ENCODE results near the gene PARK7.

PARK7 gene

DNA sequence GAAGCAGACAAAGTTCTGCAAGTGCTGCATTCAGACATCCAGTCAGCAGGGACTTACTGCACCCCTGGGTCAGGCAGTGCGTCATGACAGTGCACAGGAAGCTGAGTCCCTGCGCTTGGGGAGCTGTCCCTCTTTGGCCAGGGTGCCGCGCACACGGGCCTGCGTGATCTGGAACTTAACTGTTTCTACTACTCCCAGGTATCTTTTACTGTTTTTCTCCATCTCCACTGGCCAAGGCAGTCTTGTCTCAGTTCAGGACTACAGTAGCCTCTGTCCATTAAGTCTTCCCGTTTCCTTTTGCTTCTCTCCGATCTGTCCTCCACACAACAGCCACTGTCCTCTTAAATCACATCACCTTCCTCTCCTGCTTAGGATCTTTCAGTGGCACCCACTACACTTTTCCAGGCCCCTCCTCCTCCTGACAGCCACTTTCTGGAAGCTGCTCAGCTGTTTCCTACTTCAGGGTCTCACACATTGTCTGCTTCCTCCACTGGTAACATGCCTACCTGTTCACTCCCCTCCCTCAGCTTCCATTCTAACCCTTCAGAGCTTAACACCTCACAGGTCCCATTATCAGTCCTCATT, 48.7 kb downstream of the PARK7 start:
- no peak for DNase-seq (ENCODE audit: low read depth in 2 of 2)

DNA sequence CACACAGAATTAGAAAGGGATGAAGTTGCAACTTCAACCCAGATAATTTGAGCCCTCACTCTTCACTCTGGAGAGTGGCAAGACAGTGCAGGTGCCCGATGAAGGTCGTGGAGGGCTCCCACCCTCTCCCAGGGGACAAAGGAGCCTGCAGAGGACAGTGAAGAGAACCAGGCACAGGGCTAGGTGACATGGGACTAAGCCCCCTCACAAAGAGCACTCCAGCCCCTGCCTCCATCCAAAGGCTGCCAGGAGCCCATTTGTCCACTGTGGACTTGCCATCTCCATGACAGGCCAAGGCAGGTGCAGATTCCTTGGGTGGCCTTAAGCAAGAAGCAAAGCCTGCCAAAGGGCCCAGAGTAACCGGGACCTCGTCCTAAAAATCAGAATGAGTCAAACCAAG, 49.5 kb downstream of the PARK7 start:
- no peak for DNase-seq (ENCODE audit: low read depth in 2 of 2)

DNA sequence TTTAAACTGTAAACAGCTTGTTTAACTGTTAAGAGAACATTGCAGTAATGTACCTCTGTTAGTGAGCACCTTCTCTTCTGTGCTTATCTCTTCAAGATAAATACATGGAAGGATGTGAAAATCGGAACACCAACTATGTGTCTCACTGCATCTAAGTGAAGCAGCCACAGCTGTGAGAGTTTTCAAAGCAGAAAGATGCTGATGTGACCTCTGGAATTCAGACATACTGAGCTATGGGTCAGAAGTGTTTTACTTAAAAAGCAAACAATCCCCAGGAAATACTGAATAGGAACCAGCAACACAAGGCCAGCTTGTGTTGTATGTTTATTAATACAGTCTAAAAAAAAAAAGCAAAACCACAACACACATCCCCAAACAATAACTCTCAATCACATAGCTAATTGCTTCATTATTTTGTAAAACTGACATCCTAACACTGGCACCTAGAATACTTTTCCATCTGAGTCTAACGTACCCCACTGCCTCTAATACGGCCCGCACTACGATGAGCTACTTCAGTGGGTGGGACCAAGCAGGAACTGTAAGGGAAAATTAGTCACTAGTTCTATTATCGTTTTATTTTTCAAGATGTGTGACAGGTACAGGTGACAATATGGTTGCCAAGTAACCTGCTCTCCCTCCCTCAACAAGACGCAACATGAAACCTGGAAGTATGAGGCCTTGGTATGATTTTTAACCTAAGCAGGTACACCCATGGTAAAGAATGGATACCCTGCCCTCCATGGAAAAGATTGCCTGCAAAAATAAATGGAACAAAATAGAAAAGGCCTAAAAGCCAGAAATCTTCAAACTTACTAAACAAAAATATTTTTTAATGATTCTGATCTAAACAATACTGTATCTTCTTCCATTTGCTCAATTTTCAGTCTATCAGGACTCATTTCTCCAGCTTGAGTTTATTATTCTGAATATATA, 50.7 kb downstream of the PARK7 start:
- no peak for DNase-seq (ENCODE audit: low read depth in 2 of 2)

DNA sequence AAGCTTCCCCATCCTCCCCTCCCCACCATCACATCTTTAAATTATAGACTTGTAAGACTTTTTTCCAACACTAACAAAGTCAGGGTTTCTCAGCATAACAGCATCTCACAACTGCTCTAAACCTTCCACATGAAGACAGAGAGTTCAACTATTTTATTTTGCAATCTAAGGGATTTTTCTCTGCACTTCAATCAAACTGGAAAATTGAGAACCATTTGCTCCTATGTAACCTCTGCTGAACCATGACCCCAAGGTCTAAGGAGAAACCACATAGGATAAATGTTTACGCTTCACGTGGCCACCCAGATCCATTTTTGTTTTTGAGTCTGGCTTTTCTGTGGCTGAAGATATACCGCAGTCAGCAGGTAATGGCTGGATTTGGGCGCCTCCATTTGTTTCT, 51.4 kb downstream of the PARK7 start:
- no peak for DNase-seq (ENCODE audit: low read depth in 2 of 2)

DNA sequence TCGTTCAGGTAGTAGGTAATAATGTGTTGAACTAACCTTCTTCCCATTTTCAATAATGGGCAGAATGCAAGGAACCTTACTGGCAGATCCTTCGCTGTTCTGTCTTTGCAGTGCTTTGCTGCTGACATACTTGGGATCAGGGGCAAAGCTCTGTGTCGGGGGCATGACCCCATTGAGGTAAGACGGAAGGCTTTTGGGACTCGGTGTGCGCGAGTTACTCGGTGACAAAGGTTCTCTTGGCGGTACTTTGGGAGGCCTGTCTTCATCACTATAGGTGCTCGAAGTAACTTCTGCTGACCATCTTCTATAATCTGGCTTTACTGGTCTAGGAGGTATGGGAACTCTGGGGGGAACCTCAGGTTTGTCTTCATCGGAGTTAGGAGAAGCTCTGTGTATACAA, 51.9 kb downstream of the PARK7 start:
- DNase-seq (ENCODE audit: low read depth in 2 of 2), result no peak

DNA sequence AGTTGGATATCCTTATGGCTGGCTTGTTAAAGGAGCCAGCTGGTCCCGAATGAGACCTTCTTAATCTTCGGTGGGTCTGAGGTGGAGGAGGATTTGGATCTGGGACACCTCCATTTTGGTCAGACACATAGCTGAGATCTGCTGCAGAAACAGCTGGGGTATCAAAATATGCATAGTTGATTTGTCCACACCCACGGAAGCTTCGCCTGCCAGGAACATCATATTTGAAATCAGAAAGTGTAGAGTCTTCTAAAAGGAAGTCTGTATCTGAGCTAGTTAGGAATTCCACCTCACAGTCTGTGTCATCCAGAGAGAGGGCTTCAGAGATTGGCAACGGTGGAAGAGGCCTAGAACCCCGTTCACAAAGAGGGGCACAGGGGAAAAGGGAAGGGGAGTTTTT, 52.3 kb downstream of the PARK7 start:
- DNase-seq (ENCODE audit: low read depth in 2 of 2), result no peak

DNA sequence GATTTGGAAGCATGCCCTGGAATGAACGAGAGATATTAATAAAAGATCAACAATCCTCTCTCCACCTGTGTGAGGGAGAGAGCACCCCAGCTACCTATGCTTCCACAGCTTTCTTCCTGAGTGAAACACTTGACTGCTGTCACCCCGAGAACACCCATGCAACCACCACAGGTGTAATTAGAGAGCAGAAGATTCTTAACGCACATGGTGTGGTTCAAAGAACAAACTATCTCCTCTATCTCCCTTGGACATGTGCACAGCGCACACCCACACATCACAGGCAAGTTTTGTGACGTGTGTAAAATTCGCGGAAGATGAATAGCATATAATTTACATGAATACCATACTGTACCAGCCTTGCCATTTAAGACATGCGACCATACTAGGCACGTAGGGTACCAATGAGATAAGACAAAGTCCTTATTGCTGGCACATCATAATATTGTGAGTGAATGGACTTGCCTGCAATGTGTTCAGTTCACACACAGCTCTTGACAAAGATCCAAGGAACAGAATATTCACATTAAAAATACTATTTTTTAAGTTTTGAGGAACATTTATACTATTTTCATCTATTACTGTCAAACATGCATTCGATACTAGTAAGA, 53.0 kb downstream of the PARK7 start:
- DNase-seq (ENCODE audit: low read depth in 2 of 2), result no peak

DNA sequence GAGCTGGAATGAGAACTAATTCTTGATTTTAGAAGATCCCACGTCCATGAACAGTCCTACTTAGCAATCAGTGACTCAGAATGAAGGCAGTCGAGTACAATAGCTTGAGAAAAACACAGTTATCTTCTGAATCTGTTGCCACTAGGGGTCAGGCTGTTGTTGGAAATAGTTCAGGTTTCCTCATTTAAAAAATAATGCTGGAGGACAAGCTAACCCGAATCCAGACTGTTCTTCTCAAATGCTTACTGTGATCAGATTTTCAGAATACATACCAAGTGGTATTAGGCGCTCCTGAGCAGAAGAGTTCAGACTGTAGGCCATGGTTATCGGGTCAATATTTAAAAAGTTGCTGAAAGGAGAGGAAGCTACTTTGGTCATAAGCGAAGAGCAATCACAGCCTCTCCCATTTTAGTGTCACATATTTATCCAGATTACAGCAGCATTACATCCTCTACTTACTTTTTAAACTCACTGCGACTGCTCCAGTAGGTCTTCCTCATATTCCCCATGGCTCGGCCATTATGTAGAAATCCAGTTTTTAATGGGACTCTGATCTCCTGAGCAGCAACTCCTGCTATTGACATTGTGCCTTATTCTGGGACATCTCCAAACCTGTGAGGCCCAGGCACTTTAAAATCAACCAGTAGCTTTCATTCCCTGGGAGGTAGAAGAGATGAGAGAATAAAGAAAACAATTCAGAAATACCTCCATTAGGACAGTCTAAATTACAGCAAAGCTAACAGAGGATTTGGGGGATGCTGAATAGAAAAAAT, 53.7 kb downstream of the PARK7 start:
- peak in 1 of 2 donors; percentile 16 for DNase-seq (ENCODE audit: low read depth in 2 of 2)

DNA sequence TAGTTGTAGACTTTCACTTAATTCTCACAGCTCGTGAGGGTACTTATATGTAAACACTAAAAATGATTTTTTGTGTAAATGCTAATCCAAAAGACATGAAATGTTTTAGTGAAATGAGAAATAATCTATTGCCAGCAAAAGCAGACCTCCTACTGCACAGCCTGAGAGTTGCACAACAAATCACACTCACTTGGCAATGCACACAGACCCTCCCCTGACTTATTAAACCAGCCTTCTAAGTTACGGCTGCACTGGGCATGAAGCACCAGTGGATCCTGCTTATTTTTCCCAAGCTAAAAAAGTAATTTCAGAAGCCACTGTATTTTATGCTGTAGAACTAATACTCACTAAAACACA, 54.3 kb downstream of the PARK7 start:
- no peak for DNase-seq (ENCODE audit: low read depth in 2 of 2)

DNA sequence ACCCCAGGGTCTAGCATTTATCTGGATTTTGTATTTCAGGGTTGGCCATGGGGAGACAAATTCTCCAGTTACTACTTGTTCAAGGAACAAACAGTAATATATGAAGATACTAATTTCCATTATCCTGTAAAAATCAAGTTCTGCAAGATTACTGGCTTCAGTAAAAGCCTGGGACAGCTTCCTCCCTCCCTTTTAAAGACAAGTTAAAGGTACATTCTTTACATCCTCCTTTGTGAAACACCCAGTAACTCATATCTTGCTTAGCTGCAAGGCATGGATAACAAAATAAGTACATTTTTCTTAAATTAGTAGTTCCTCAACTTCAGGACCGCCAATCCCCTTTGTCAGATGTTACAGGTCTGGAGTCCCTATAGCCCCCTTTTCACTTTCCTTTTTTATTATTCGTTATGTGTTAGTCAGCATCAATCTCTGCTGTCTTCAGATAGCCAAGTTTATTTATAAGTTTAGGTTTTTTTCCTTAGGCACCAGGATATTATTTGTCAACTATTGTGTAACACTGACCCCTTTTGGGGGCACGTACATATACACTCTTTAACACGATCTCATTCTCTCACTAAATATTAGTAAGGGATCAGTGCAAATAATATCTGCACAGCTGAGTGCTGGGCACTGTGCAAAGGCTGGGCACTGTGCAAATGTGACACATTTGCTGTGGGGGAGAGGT, 54.8 kb downstream of the PARK7 start:
- DNase-seq (ENCODE audit: low read depth in 2 of 2), result no peak

DNA sequence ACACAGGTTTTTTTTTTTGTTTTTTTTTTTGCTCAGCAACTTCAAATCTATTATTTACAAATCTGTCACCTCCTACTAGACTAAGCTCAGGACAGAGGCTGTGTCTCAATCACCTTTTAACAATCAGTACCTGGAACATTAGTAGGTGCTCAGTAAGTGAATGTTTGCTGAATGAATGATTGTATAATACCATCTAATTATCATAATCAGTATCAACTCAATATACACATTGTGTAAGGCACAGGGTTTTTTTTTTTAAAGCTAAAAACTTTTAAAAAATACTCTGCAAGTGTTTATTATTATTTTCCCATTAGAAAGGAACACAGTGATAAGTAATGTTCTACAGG, 55.4 kb downstream of the PARK7 start:
- no peak for DNase-seq (ENCODE audit: low read depth in 2 of 2)

DNA sequence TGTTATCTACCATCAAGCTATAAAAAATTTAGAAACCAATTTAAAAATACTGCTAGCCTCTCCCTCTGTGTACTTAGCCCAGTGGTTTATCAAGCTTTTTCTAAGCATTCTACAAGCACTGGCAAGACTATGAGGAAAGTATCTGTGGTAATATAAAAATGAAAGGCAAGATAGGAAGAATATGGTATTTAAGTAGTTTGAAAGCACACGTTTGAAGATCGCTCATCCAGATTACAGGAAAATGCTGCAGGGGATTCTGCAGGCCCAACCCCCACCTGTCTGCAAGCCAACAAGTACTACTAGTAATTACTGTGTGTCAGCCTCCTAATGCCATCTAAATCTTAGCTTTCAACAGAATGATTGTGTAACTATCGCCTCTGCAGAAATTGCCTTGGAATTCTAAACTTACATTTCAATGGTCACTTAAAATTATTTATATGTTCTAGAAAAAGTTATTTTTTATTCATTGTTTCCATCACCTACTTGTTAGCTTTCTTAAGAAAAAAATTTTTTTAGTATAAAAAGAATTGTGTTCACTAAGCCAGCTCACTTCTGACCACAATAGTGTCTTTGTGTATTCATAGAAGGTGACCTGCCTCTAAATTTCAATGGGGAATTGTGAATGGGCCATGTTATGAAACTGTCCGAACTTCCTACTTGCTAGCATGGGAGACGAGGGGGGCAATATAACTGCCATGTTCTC, 56.1 kb downstream of the PARK7 start:
- DNase-seq (ENCODE audit: low read depth in 2 of 2), result no peak

DNA sequence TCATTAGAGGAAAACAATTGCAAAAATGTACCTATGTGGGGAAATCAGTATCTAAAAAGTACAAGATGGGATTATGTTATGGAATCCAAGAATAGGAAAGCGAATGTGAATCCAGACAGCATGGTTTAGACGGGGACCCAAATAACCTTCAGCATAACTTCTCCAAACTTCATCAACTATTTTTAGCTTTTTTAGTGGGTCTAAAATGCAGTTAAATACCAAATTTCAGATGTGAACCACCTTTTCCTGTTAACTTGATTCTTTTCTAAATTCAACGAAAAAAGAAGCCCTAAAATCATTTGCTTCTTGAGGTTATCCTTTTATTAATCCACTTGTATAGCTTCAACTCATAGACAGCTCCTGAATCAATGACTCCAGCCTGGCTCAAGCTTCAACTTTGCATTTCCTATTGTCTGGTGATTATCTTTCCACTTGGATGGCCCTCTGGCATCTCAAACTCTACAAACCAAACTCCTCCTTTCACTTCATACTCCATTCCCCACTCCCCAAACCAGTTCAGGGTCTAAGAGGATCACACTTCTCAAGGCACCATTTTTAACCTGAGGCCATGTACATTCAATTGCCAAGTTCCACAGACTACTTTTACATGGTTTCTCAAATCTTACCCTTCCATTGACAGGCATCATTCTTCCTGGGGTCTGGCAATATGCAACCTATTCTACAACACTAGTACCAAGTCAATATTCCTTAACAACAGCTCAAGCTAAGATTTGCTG, 57.1 kb downstream of the PARK7 start:
- no peak for DNase-seq (ENCODE audit: low read depth in 2 of 2)

DNA sequence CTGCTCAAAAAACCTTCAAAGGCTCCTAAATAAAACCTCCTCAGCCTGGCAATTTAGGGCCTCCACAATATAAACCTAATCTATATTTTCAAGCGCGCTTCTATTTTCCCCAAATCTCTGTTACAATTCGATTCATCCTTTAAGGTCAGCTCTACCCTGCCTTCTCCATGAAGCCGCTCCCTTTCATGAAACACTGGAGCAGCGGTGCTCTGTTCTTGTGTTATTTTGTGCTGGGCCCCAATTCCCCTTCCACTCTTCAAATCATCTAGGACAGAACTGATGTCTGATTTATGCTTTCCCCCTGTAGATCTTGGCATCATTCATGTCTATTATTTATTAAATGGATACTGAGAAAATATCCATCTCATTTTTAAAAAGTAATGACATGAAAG, 57.7 kb downstream of the PARK7 start:
- no peak for DNase-seq (ENCODE audit: low read depth in 2 of 2)

DNA sequence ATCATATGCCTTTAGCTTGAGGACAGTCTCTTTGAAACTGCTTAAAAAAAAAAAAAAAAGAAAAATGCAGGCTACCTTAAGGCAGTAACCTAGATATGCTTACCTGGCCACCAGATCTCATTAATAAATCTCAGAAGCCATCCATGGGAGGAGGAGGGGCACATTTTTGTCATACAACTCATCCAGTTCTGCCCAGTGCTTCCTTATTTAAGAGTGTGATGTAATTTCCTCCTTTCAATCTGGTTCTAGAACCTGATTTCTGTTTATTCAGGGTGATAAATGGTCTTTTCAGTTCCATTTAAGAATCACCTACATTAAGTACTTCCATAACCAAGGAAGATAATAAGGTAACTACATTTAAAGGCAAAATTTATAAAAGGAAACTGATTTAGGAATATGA, 58.5 kb downstream of the PARK7 start:
- no peak for DNase-seq (ENCODE audit: low read depth in 2 of 2)

DNA sequence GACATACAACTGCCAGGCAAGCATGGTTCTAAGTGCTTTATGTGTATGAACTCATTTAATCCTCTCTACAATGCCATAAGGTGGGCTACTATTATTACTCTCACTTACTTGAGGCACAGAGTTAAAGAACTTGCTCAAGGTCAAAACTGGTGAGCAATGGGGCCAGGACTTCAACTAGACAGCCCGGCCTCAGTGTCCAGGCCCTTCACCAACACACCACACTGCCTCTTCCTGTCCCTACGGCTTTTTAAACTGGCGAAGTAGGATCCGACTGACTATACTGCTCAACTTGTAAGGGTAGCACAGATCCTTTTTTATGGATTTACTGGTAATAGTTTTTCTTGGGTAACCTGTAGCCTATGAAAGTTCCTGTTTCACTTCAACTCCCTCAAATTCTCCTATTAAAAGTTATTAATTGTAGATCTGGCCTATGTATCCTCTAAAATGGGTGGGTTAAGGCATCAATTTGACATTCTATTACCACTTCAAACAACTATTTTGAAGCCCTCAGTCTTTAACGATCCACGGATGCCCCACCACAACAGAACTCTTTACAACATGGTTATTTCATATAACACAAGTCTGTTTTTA, 60.3 kb downstream of the PARK7 start:
- DNase-seq (ENCODE audit: low read depth in 2 of 2), result no peak

DNA sequence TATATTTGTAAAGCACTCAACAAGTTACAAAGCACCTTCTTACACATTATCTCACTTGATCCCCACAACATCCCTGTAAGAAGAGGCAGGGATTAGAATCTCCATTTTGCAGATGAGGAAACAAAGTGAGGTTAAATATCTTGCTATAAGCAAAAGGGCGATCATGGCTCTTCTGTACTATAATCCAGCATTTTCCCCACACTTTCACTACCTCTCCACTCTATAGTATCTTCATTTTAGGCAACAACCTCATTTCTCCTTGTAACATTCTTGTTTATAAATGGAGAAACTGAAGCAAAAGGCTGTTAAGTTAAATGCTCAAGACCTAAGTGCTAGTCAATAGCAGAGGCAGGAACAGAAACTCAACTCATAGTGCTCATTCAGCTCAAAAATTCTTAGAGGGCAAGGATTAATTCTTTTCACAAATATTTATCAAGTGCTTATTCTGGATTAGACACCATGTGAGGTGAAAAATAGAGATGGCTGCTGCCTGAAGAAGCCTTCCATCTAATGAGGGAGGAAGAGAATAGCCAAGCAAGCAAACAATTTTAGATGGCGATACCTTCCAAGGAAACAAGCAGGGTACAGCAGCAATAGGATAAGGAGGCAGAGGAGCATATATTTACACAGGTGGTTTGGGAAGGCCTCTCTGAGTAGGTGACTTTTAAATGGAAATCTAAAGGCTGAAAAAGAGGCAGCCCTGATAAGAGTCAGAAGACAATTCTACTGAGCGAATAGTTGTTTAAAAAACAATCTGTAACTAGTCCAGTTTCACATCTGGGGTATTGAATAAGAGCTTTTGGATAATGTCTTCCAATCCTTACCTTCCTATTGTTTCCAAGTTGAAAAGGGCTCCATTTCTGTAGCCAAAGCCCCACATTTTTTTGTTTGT, 61.1 kb downstream of the PARK7 start:
- no peak for DNase-seq (ENCODE audit: low read depth in 2 of 2)

DNA sequence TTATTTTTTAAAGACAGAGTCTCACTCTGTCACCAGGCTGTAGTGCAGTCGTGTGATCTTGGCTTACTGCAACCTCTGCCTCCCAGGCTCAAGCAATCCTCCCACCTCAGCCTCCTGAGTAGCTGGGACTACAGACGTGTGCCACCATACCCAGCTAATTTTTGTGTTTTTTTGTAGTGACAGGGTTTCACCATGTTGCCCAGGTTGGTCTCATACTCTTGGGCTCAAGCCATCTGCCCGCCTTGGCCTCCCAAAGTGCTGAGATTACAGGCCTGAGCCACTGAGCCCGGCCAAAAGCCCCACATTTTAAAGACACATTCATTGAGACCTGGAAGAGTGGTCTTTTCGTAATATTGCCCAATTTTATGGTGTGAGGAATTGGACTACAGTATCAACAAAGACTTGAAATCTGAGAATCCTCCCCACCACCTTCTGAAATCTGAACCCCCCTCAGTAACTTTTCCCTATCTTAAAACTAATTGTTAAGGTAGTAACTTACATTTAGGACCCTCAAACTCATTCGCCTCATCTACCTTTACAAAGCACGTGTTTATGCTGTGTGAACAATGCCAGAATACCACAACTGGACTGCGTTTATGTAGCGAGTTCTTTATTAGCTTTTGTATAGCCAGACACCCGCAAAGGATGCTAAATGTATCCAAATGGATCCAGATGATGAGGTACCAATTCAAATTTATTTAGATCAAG, 61.9 kb downstream of the PARK7 start:
- no peak for DNase-seq (ENCODE audit: low read depth in 2 of 2)

DNA sequence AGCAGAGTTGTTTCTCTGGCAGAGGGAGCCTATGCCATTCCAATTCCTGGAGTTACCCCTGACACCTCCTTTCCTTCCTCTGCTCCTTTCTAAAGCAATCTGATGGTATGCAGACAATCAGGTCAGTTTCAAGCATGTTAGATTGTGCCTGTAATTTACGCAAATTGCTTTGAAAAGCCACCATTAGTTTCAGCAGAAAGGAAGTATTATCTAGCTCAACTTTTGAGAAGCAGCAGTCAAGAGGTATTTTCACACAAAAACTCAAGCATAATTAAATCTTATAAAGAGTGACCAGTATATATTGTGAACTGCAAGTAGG, 62.4 kb downstream of the PARK7 start:
- DNase-seq (ENCODE audit: low read depth in 2 of 2), result no peak
